H9 (cell line): ENCODE measurements around the gene GPR107. TPM values are rescaled to one million over a fixed set of nuclear protein-coding genes. Genes with fewer than 3 reads are reported as not detected.

ENCODE experiments used
- DNase-seq: peaks from one replicate; pipeline ENCODE4 v3.0.0-alpha.2; 2017
- H2AFZ ChIP-seq: one replicate; pipeline ENCODE4 v1.6.1; 2013; ENCODE audit warnings: mild to moderate bottlenecking, low read length, control low read depth, moderate library complexity
- H2AK5ac ChIP-seq: 2 replicates; pipeline ENCODE4 v1.6.1; 2013; ENCODE audit warnings: low read length, control low read depth, mixed read lengths; ENCODE audit not compliant: insufficient read length
- H2BK120ac ChIP-seq: one replicate; pipeline ENCODE4 v1.6.1; 2013; ENCODE audit warnings: low read depth, mild to moderate bottlenecking, low read length, control low read depth, inconsistent platforms; ENCODE audit not compliant: poor library complexity, severe bottlenecking
- H2BK12ac ChIP-seq: 2 replicates; pipeline ENCODE4 v1.6.1; 2013; ENCODE audit warnings: low read length, control low read depth, mixed read lengths, low read depth; ENCODE audit not compliant: insufficient read length
- H2BK15ac ChIP-seq: 2 replicates; pipeline ENCODE4 v1.6.1; 2013; ENCODE audit warnings: low read depth, low read length, control low read depth
- H2BK20ac ChIP-seq: one replicate; pipeline ENCODE4 v1.6.1; 2013; ENCODE audit warnings: low read depth, mild to moderate bottlenecking, low read length, control low read depth, inconsistent platforms; ENCODE audit not compliant: poor library complexity, severe bottlenecking
- H2BK5ac ChIP-seq: 2 replicates; pipeline ENCODE4 v1.6.1; 2013; ENCODE audit warnings: low read length, control low read depth, mixed read lengths; ENCODE audit not compliant: insufficient read length
- H3K14ac ChIP-seq: 2 replicates; pipeline ENCODE4 v1.6.1; 2013; ENCODE audit warnings: low read length, control low read depth; ENCODE audit not compliant: insufficient read depth
- H3K18ac ChIP-seq: 2 replicates; pipeline ENCODE4 v1.6.1; 2013; ENCODE audit warnings: low read depth, mild to moderate bottlenecking, mixed read lengths, low read length, control low read depth; ENCODE audit not compliant: insufficient read length
- H3K23ac ChIP-seq: 2 replicates; pipeline ENCODE4 v1.6.1; 2013; ENCODE audit warnings: low read length, control low read depth, mixed read lengths, low read depth; ENCODE audit not compliant: insufficient read length
- H3K23me2 ChIP-seq: 2 replicates; pipeline ENCODE4 v1.6.1; 2013; ENCODE audit warnings: low read depth, mild to moderate bottlenecking, mixed read lengths, low read length, control low read depth; ENCODE audit not compliant: insufficient read length, poor library complexity, severe bottlenecking
- H3K27ac ChIP-seq: 2 replicates; pipeline ENCODE4 v1.5.1; 2013; ENCODE audit warnings: low read length, control low read depth, mixed read lengths, low read depth; ENCODE audit not compliant: insufficient read length
- H3K27me3 ChIP-seq: 2 replicates; pipeline ENCODE4 v1.6.1; 2013; ENCODE audit warnings: low read length, control low read depth, inconsistent platforms; ENCODE audit not compliant: insufficient read depth
- H3K4ac ChIP-seq: 2 replicates; pipeline ENCODE4 v1.6.1; 2013; ENCODE audit warnings: low read depth, mild to moderate bottlenecking, control low read depth, inconsistent platforms, low read length, moderate library complexity
- H3K4me1 ChIP-seq: 2 replicates; pipeline ENCODE4 v1.6.1; 2013; ENCODE audit warnings: low read length, control low read depth, inconsistent platforms; ENCODE audit not compliant: insufficient read depth
- H3K4me2 ChIP-seq: 2 replicates; pipeline ENCODE4 v1.6.1; 2013; ENCODE audit warnings: low read length, control low read depth, mixed read lengths; ENCODE audit not compliant: insufficient read length, insufficient read depth
- H3K56ac ChIP-seq: 2 replicates; pipeline ENCODE4 v1.6.1; 2013; ENCODE audit warnings: low read depth, mild to moderate bottlenecking, mixed read lengths, low read length, control low read depth; ENCODE audit not compliant: insufficient read length
- H3K79me1 ChIP-seq: 2 replicates; pipeline ENCODE4 v1.6.1; 2013; ENCODE audit warnings: low read depth, mild to moderate bottlenecking, moderate library complexity, low read length, control low read depth, inconsistent platforms; ENCODE audit not compliant: insufficient read depth, poor library complexity, severe bottlenecking
- H3K79me2 ChIP-seq: 2 replicates; pipeline ENCODE4 v1.6.1; 2013; ENCODE audit warnings: low read length, control low read depth, inconsistent platforms; ENCODE audit not compliant: insufficient read depth
- H3K9ac ChIP-seq: 2 replicates; pipeline ENCODE4 v1.6.1; 2013; ENCODE audit warnings: low read length, control low read depth, mixed read lengths; ENCODE audit not compliant: insufficient read length; ENCODE audit errors: extremely low read depth
- H3K9me3 ChIP-seq: one replicate; pipeline ENCODE4 v1.6.1; 2013; ENCODE audit warnings: low read depth, low read length, inconsistent platforms; ENCODE audit not compliant: control insufficient read depth
- H3T11ph ChIP-seq: one replicate; pipeline ENCODE4 v1.6.1; 2013; ENCODE audit warnings: mild to moderate bottlenecking, low read length, control low read depth, inconsistent platforms
- H4K20me1 ChIP-seq: one replicate; pipeline ENCODE4 v1.6.1; 2013; ENCODE audit not compliant: control insufficient read depth, insufficient read length, insufficient read depth
- H4K5ac ChIP-seq: 2 replicates; pipeline ENCODE4 v1.6.1; 2013; ENCODE audit warnings: low read depth, mild to moderate bottlenecking, mixed read lengths, low read length, control low read depth; ENCODE audit not compliant: insufficient read length
- H4K8ac ChIP-seq: replicated peaks from 2 replicates; pipeline ENCODE4 v1.6.1; 2013; ENCODE audit warnings: low read length, control low read depth, mixed read lengths, low read depth; ENCODE audit not compliant: insufficient read length
- H4K91ac ChIP-seq: 2 replicates; pipeline ENCODE4 v1.6.1; 2013; ENCODE audit warnings: low read depth, mild to moderate bottlenecking, moderate library complexity, mixed read lengths, low read length, control low read depth; ENCODE audit not compliant: insufficient read length
- H3K27ac Mint-ChIP-seq, 3 experiments: 2 replicates in 2 of 3; 3 replicates in 1 of 3; pipeline ENCODE4 v1.8.0; 2020 to 2021; ENCODE audit warnings: mixed read lengths in 3 of 3, mild to moderate bottlenecking in 1 of 3, moderate library complexity in 1 of 3
- H3K27me3 Mint-ChIP-seq: 2 replicates; pipeline ENCODE4 v1.8.0; 2021; ENCODE audit warnings: low read depth, mild to moderate bottlenecking, moderate library complexity, mixed read lengths
- H3K36me3 Mint-ChIP-seq, 3 experiments: 2 replicates in 2 of 3; 3 replicates in 1 of 3; pipeline ENCODE4 v1.8.0; 2020 to 2021; ENCODE audit warnings: low read depth in 3 of 3, mixed read lengths in 3 of 3; ENCODE audit not compliant: insufficient read depth in 1 of 3
- H3K4me1 Mint-ChIP-seq, 2 experiments: 2 replicates each; pipeline ENCODE4 v1.8.0; 2020; ENCODE audit warnings: mixed read lengths in 2 of 2
- H3K4me3 Mint-ChIP-seq, 2 experiments: 2 replicates in 1 of 2; 3 replicates in 1 of 2; pipeline ENCODE4 v1.8.0; 2020 to 2021; ENCODE audit warnings: mild to moderate bottlenecking in 2 of 2, mixed read lengths in 2 of 2, moderate library complexity in 1 of 2
- H3K9me3 Mint-ChIP-seq, 2 experiments: 2 replicates in 1 of 2; 3 replicates in 1 of 2; pipeline ENCODE4 v1.8.0; 2020; ENCODE audit warnings: mild to moderate bottlenecking in 2 of 2, mixed read lengths in 2 of 2, moderate library complexity in 1 of 2
- WGBS: extraction: QIAGEN DNeasy Blood & Tissue Kit; methylation state at CpG from one replicate; pipeline ENCODE4 v1.1.7; 2013; ENCODE audit warnings: missing lambda C conversion rate, low lambda C conversion rate, mixed read lengths; ENCODE audit not compliant: insufficient read length; ENCODE audit errors: extremely low coverage; 5-methylcytosine and 5-hydroxymethylcytosine counted together
- total RNA-seq: library from RNA; stranded (reverse); gene quantifications from 2 replicates; pipeline ENCODE4 v1.2.1, GENCODE V29; 2021
- TF ChIP-seq, protein P1 (sequence below): fragments of 200-600 bp; sonication (generic); conservative IDR thresholded peaks from 3 replicates; pipeline ENCODE4 v1.8.0; 2021; ENCODE audit warnings: antibody characterized with exemption, mild to moderate bottlenecking

Gene GPR107
- total RNA-seq, 1 experiment from 2014 or later: 38.0 TPM

DNA sequence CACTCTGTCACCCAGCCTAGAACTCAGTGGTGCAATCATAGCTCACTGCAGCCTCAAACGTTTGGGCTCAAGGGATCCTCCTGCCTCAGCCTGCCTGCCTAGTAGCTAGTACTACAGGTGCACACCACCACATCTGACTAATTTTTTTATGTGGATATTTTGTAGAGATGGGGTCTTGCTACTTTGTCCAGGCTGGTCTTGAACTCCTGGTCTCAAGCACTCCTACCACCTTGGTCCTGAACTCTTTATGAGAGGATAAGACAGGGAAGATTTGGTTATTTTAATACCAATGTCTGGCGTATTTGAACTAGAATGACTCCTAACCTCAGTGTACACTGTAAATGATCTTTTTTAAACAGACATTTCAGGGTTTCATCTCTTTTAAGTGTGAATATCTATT lies 9.0 kb downstream of the GPR107 start:
- Histone ChIP-seq H3K9me3 (no peaks in the 10 kb centered on the region), H3K79me2 (no peaks in the 10 kb centered on the region; the same call in 1 of the 2 replicates), H2BK120ac (no peak overlapping the region), H3K4me1 (no peaks in the 10 kb centered on the region; the same call in 1 of the 2 replicates), H3K23me2 (peaks cover 2% of the 10 kb centered on the region), H2BK15ac (no peak overlapping the region), H3K27me3 (no peaks in the 10 kb centered on the region), H3K14ac (no peak overlapping the region), H2AK5ac (no peak overlapping the region), H4K91ac (no peak overlapping the region), H4K20me1 (no peaks in the 10 kb centered on the region), H2BK20ac (no peak overlapping the region), H3K56ac (no peak overlapping the region), H3K23ac (no peak overlapping the region), H3K79me1 (peaks cover 3% of the 10 kb centered on the region), H3T11ph (no peak overlapping the region), H2BK5ac (no peak overlapping the region), H3K4ac (no peak overlapping the region), H3K18ac (no peak overlapping the region), H4K5ac (no peak overlapping the region), H3K27ac (no peak overlapping the region), H2BK12ac (no peak overlapping the region), H2AFZ (no peak overlapping the region), H3K4me2 (no peak overlapping the region), H4K8ac (no peak overlapping the region), H3K9ac (no peak overlapping the region)
- no peak for DNase-seq
- WGBS: no CpG with 5 or more reads among the region's 2 CpGs
- no peak overlapping the region for H3K4me3 Mint-ChIP-seq
- peaks cover 2 to 10% (median 6%) of the 10 kb centered on the region in 3 experiments; a peak in 5 of 7 replicates for H3K36me3 Mint-ChIP-seq
- H3K27me3 Mint-ChIP-seq: no peaks in the 10 kb centered on the region
- H3K27ac Mint-ChIP-seq: no peak overlapping the region
- H3K9me3 Mint-ChIP-seq: no peaks in the 10 kb centered on the region; a peak in 1 of 5 replicates
- TF ChIP-seq, protein P1, sequence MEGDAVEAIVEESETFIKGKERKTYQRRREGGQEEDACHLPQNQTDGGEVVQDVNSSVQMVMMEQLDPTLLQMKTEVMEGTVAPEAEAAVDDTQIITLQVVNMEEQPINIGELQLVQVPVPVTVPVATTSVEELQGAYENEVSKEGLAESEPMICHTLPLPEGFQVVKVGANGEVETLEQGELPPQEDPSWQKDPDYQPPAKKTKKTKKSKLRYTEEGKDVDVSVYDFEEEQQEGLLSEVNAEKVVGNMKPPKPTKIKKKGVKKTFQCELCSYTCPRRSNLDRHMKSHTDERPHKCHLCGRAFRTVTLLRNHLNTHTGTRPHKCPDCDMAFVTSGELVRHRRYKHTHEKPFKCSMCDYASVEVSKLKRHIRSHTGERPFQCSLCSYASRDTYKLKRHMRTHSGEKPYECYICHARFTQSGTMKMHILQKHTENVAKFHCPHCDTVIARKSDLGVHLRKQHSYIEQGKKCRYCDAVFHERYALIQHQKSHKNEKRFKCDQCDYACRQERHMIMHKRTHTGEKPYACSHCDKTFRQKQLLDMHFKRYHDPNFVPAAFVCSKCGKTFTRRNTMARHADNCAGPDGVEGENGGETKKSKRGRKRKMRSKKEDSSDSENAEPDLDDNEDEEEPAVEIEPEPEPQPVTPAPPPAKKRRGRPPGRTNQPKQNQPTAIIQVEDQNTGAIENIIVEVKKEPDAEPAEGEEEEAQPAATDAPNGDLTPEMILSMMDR: no peak
- peaks cover 5 to 6% of the 10 kb centered on the region in 2 experiments; a peak in 3 of 4 replicates for H3K4me1 Mint-ChIP-seq
